ENCODE measurements around the gene E2F1.
"Not testable (repeated sequence)": the region's sequence is repeated elsewhere in the genome, so short reads cannot be mapped to it uniquely, and the experiment has no call there.

The E2F1 gene

DNA sequence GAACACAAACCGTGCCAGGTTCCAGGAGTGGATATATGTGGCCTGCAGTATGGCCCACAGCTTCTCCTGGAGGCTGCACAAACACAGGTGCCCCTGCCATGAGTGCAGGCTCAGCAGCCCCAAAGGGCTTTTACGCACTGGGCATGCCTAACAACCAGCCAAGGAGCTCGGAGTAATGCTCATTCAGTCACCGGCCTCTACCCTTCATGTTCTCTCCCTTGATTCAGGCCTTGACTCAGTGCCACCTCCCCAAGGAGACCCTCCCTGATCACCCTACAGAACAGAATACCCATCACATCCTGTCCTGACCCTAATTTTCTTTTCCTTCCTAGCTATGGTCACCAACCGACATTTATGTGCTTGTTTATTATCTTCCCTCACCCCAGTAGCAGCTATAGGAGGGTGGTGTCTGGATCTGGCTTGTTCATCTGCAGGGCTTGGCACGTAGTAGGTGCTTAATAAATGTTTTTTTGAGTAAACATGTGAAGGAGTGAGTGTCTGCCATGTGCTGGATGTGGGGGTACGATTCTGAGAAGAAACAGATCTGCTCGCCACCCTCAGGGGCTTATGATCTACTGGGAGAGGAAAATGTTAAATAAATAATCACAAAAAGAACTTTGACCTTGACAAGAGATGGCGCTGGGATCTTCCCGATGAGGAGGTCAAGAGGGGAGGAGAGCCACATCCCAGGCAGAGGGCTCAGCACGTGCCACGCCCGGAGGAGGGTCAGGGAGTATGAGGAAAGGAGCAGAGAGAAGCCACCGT, 24.7 kb upstream of the E2F1 start:
- no peak for DNase-seq

DNA sequence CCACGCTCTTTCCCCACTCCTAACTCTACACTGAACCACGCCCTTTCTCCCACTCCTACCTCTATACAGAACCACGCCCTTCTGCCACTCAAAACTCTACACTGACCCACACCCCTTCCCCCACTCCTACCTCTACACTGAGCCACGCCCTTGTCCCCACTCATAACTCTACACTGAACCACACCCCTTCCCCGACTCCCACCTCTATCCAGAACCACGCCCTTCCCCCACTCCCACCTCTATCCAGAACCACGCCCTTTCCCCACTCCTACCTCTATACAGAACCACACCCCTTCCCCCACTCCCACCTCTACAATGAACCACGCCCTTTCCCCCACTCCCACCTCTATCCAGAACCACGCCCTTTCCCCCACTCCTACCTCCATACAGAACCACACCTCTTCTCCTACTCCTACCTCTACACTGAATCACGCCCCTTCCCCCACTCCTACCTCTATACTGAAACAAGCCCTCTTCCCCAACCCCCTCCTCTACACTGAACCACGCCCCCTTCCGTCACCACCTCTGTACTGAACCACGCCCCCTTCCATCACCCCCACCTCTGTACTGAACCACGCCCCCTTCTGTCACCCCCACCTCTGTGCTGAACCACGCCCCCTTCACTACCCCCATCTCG, 23.8 kb upstream of the E2F1 start:
- DNase-seq: no peak

DNA sequence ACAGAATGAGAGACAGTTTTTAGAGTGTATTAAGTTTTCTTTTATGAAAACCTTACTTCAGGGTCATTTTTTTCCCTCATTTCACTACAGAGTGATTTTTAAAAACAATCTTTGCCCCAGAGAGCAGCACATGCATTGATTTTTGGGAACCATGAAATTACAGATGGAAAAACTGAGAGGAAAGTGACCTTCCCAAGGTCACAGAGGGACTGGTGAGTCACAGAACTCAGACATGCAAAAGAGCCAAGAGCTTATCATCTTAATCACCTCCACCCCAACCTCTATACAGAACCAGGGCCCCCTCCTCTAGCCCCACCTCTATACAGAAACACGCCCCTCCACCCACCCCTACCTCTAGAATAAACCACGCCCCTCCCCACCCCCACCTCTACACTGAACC, 23.2 kb upstream of the E2F1 start:
- DNase-seq: no peak

DNA sequence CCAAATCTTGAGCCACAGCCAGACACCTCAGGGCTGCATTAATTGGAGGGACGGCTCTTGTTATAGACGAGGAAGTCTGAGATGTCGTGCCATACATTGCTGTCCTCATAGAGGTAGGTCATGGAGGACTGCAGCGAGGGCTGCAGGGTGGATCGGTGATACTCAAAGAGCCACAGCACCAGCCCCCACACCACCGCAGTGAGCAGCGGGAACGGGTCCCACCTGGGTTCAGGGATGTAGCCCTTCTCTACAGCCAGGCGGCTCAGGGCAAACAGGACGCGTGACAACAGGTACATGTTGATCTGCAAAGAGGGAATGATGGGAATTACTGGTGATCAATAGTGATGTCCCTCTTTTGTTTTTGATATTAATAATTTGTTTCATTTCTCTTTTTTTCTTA, 21.5 kb upstream of the E2F1 start:
- no peak for DNase-seq

DNA sequence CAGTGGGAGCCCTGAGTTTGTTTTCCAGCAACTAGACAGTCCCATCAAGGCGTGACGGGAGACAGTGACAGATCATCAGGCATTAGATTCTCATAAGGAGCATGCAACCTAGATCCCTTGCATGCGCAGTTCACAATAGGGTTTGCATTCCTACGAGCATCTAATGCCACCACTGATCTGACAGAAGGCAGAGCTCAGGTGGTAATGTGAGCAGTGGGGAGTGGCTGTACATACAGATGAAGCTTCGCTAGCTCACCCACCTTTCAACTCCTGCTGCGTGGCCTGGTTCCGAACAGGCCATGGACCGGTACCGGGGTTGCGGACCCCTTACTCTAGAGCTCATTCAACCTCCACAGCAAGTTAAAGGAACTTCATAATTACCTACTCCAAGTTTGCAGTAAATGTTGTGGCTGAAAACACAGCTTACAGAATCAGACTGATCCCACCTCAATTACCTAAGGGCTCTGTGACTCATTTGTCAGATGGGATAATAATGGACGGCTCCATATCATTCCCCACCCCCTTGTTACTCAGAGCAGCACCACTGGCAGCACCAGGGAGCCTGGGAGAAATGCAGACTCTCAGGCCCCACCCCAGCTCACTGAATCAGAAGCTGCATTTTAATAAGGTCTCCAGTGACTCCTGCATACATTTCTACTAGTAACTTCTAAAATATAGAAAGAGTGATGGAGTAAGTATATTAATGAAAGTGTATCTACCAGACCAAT, 18.2 kb upstream of the E2F1 start:
- DNase-seq: no peak

DNA sequence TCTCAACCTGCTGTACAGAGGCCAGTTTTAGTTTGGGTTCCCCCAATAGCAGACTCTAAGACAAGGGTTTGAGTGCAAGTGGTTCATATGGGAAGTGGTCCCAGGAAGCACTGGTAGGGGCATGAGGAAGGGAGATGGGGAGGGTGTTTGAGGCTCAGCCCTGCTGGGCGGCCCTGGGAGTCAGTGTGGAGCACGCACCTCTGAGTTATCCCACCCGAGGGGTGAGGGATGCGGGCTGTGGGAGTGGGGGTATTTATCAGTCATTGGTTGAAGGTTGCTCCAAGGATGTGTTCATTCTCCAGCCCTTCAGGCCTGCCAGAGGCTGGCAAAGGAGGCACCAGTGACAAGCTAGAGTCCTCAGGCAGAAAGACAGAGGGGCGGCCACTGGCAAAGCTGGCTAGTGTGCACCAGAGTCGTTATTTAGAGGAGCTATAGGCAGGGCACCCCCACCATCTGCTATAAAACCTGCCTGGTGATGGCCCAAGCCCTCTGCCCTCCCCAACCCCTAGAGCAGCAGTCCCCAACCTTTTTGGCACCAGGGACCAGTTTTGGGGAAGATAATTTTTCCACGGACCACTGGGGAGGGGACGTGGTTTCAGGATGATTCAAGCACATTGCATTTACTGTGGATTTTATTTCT, 17.4 kb upstream of the E2F1 start:
- no peak for DNase-seq

DNA sequence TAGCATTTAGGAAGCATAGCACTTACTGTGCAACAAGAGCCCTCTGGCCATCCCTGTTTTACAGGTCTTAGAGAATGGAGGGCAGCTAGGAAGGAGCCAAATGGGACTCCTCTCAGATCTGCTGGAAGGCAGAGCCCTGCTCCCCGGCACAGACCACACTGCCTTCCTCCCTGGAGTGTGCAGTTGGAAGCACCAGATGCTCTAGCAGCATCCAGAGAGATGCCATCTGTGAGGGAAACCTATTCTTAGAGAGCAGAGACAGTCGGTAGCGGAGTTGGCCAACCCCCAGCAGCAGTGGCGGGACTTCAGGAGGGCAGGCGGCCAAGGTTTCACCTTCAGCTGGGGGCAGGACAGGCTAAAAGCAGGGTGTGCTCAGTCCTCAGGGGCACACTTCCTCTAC, 16.7 kb upstream of the E2F1 start:
- DNase-seq: peak; percentile 91 to 98

DNA sequence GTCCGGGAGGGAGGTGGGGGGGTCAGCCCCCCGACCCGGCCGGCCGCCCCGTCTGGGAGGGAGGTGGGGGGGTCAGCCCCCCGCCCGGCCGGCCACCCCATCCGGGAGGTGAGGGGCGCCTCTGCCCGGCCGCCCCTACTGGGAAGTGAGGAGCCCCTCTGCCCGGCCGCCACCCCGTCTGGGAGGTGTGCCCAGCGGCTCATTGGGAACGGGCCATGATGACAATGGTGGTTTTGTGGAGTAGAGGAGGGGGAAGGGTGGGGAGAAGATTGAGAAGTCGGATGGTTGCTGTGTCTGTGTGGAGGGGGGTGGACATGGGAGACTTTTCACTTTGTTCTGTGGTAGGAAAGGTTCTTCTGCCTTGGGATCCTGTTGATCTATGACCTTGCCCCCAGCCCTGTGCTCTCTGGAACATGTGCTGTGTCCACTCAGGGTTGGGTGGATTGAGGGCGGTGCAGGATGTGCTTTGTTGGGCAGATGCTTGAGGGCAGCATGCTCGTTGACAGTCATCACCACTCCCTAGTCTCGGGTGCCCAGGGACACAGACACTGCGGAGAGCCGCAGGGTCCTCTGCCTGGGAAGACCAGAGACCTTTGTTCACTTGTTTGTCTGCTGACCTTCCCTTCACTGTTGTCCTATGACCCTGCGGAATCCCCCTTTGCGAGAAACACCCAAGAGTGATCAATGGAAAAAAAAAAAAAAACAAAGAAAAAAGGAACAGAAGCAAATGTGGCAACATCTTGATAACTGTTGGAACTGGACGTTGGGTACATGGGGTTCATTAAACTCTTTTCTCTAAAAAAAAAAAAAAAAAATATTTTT, 15.7 kb upstream of the E2F1 start:
- no peak for DNase-seq

DNA sequence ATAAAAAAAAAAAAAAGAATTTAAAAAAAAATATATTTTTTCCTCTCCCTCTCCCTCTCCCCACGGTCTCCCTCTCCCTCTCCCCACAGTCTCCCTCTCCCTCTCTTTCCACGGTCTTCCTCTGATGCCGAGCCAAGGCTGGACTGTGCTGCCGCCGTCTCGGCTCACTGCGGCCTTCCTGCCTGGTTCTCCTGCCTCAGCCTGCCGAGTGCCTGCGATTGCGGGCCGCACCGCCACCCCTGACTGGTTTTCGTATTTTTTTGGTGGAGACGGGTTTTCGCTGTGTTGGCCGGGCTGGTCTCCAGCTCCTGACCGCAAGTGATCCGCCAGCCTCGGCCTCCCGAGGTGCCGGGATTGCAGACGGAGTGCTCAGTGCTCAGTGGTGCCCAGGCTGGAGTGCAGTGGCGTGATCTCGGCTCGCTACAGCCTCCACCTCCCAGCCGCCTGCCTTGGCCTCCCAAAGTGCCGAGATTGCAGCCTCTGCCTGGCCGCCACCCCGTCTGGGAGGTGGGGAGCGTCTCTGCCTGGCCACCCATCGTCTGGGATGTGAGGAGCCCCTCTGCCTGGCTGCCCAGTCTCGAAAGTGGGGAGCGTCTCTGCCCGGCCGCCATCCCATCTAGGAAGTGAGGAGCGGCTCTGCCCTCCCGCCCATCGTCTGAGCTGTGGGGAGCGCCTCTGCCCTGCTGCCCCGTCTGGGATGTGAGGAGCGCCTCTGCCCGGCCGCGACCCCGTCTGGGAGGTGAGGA, 14.7 kb upstream of the E2F1 start:
- DNase-seq: not testable (repeated sequence)

DNA sequence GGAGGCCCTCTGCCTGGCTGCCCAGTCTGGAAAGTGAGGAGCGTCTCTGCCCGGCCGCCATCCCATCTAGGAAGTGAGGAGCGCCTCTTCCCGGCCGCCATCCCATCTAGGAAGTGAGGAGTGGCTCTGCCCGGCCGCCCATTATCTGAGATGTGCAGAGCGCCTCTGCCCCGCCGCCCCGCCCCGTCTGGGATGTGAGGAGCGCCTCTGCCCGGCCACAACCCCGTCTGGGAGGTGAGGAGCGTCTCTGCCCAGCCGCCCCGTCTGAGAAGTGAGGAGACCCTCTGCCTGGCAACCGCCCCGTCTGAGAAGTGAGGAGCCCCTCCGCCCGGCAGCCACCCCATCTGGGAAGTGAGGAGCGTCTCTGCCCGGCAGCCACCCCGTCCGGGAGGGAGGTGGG, 12.8 kb upstream of the E2F1 start:
- DNase-seq: not testable (repeated sequence)

DNA sequence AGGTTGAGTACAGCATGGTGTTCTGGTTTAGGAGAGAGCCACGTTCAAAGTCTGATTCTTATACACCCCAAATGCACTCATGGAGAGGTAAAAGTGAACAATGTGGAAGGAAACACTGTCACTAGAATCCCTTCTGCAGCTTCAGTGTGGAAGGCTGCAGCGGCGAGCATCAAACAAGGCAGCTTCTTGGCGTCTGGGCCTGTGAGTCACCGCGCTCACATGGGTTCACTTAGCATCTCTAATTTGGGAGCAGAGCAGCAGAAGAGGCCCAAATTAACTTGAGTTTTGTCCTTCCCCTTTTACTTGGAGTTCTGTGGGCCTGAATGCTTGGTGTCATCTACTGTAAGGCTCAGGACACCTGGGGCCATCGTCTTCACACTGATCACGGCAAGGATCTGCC, 10.9 kb upstream of the E2F1 start:
- peak; percentile 31 to 86 for DNase-seq

DNA sequence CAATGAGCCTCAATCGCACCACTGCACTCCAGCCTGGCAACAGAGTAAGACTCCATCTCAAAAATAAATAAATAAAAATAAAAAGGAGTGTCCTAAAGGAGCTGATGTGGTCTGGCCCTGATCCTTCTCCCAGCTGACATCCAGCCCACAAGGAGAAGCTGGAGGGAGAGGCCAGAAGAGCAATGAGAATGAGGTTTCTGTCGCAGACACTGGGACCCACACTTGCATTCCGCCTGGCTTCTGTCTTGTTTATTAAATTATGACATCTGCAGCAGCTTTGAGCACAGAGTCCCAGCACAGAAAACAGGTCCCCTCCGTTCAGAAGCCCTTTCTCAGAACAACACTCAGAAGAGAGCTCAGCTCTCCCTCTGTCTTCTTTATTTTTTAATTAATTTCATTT, 10.3 kb upstream of the E2F1 start:
- no peak for DNase-seq

DNA sequence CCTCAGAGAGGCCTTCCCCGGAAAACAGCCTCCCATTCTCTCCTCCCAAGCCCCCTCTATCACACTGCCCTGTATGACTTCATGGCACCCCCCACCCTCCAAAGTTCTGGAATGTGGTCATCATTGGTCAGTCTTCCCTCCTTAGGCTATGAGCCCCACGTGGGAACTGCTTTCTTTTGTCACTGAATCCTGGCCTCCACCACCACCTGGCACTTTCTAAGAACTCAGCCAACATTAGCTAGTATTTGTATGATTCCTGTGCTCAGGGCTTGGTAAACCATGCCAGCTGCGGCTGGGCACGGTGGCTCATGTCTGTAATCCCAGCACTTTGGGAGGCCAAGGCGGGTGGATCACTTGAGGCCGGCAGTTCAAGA, 8.4 kb upstream of the E2F1 start:
- peak; percentile 48 to 81 for DNase-seq

DNA sequence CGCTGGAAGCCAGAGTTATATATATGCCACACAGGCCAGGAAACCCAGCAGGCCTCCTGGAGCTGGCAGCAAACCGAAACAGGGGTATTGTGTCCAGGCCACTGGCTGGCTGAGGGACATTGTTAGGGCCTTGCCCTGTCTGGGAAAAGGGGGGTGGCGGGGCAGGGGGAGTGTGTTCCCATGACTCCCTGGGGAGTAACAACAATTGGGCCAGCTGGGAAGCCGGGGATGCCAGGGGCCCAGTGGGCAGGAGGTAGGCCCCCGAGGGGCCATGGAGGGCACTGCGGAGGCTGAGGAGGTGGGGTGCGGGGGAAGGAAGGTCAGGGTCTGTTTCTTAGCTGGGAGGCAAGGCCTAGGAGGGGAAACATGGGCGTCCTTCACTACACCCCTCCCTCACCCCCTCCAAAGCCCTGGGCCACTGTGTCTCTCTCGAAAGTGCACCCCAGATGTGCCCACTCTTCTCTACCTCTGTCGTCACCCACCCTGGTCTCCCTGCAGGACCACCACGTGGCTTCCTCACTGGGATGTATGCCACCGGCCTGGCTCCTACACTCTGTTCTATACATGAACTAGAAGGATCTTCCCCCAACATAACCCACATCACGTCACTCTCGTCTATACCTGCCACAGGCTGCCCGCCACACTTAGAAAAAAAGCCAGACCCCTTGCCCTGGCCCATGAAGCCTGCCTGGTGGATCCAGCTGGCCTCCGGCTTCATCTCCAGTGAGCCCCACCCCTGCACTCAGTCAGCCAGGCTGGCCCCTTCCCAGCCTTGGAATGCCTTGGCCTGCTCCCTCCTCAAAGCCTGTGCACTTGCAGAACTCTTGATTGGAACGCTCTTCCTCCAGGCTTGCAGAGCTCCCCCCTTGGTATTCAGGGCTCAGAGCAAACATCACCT, 7.8 kb upstream of the E2F1 start:
- peak; percentile 21 to 87 for DNase-seq

DNA sequence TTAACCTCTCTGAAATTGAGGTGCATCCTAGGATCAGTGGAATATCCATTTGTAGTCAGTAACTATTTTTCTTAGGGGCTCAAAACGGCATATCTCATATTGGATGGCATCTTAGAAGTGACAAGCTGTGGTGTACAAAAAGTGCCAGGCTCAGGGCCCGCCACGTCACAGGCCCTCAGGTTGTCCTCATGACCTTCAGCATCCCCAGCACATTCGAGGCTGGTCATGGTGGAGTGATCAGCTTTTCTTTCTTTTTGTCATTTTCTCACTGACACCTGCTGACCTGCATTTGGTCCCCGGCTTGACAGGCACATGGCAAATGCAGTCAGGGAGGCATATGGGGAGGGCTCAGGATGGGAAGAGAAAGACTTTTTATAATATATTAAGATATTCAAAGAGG, 7.1 kb upstream of the E2F1 start:
- DNase-seq: no peak

DNA sequence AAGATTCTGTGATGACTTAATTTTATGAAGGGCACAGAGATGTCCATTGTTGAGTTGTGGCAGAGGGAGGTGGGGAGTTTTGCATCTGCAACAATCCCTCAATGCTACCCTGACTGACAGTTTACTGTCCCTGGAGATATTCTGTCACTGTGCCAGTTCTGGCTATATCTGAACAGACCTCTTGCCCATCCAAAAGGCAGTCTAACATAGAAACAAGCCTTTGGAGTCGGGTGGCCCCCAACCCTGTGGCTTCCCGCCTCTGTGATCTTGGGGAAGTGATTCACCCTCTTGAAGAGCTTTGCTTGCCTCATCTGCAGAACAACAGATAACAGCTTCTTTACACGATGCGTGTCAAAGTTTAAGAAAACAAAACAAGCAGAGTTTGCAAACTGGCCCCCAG, 3.8 kb upstream of the E2F1 start:
- peak in 1 of 2 experiments; percentile 29 for DNase-seq

DNA sequence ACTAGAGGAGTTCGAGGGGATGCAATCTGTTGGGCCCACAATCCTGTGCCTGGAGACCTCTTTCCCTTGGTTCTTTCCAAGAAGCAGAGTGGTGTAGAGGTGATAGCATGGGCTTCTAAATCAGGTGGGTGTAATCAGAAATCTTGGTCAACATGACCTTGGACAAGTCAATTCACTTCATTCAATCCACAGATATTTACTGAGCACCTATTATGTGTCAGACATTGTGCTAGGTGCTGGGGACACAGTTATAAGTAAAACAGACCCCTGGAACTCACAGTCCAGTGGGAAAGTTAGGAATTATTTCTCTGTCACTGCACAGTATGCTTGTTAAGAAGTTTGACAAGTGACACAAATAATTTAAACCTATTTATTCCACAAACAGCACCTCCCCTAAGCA, 3.3 kb upstream of the E2F1 start:
- no peak for DNase-seq

DNA sequence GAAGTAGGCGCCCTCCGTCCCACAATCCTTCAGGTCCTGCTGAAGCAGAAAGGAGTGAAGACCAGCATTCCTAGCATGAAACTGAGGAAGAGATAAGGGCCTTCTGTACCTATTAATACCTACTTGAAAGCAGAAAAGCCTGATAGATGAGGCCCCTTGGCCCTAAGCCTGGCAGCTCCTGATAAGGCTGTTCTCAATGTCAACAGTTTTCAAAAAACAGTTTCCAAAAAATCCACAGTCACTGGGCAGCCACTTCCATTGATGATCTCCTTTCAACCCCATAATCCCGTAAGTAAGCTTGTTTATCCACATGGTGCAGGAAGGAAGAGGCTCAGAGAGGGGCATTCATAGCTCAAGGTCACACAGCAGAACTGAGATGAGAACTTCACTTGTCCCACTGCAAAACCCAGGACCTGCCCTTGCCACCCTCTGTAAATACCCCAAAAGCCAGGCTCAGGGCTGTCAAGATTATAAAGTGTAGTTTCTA, 2.8 kb upstream of the E2F1 start:
- DNase-seq: no peak

DNA sequence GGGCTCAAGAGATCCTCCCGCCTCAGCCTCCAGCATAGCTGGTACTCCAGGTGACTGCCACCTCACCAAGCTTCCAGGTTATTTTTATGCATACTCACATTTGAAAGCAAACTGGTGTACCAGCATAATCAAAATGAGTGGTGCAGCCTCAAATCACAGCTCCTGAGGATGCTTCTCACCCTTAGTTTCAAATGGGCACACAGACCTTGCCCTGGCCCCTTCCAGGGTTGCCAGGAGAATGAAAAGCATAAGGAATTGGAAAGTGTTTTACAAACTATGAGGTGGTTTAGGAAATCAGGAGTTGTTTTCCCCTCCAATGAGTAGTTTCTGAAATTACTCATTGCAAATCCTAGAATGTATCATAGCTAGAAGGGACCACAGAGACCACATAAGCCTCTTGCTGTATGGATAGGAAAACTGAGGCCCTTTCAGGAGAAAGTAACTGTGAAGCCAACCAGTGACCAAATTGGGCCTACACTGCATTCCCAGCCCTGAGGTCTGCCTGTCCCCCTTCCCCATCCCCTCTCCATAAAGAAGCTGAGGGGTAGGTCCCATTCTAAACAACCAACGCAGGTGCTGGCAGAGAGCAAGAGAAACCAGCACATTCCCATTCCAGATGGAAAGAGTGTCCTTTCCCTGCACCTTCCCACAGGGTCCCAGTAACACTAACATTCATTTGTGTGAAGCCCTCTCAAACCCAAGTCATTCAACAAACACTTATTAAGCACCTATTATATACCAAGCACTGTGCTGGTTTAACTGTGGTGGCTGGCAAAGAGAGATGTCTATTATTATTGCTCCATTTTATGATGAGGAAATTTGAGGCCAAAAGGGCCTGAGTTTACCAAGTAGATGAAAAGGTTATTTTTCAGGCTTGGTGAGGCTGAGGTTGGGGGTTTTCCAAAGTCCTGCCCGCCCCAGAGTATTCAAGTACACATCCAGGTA, 2.1 kb upstream of the E2F1 start:
- DNase-seq: no peak
